ENCODE results near the gene LRRFIP1. TPM values are rescaled to one million over a fixed set of nuclear protein-coding genes. Genes with fewer than 3 reads are reported as not detected.
A peak's percentile ranks its signal among the peaks of the same experiment; 100 is the strongest.

The LRRFIP1 gene
- total and polyA plus RNA-seq, 8 donors = 104 to 160 (median 122) TPM

DNA sequence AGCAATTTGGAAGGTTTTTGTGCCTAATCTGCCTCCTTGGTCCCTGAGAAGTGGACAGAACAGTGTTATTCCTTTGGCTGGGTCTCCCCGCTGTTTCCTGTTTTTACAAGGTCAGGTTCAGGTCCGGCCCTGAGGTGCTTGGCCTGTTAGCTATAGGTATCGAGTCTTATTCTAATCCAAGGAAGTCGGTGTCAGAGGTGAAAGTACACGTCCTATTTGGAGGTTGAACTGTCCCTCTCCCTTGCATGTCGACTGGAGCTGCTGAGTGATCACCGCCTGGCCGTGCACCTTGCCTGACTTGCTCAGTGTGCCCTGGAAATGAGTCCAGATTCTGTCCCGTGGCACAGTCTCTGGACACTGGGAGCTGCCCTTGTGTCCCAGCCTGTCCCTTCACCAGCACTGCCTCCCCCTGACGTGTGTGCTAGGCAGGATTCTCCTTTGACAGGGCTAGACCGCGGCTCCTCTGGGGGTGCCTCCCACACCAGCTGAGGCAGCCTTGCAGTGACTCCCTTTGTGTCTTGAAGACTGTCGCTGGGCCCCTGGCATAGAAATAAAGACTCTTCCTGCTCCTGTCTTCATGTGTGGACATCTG lies 105.5 kb downstream of the LRRFIP1 start:
- peaks cover 0 to 31% of the 10 kb centered on the region in 2 donors for H3K36me3 ChIP-seq
- no peak for DNase-seq
- no peak overlapping the region for H3K4me3 ChIP-seq
- intact Hi-C loops (cut with DNase I) = no loop called here
- H3K27me3 ChIP-seq = no peaks in the 10 kb centered on the region
- H3K4me1 ChIP-seq = peaks cover 36 to 97% of the 10 kb centered on the region in 2 donors
- no peaks in the 10 kb centered on the region for H3K9me3 ChIP-seq
- peak; percentile 7 for ATAC-seq
- H3K27ac ChIP-seq = peak overlapping the region; percentile 41 to 65
- no peak for TF ChIP-seq CTCF (IDR thresholded peaks at IDR 0.05)

GRCh38 chr2:237733677-237734300 lies 106.4 kb downstream of the LRRFIP1 start:
- Histone ChIP-seq H3K9me3 (no peaks in the 10 kb centered on the region), H3K4me3 (no peak overlapping the region), H3K4me1 (peaks cover 41 to 92% of the 10 kb centered on the region in 2 donors), H3K27ac (peak overlapping the region; percentile 64 to 65), H3K36me3 (peaks cover 0 to 38% of the 10 kb centered on the region in 2 donors), H3K27me3 (no peaks in the 10 kb centered on the region)
- ATAC-seq (peak; percentile 39), DNase-seq (no peak)
- TF ChIP-seq CTCF (IDR thresholded peaks at IDR 0.05) = no peak
- intact Hi-C loops (cut with DNase I) = no loop called here

- DNase-seq (peak in 2 of 4 donors; percentile 66 to 79), ATAC-seq (peak; percentile 54)
- H3K4me1 ChIP-seq = peaks cover 42 to 92% of the 10 kb centered on the region in 2 donors
- no peak overlapping the region for H3K4me3 ChIP-seq
- H3K27me3 ChIP-seq = no peaks in the 10 kb centered on the region
- TF ChIP-seq CTCF (IDR thresholded peaks at IDR 0.05) = no peak
- intact Hi-C loops (cut with DNase I) = no loop called here
- H3K9me3 ChIP-seq = no peaks in the 10 kb centered on the region
- peaks cover 0 to 43% of the 10 kb centered on the region in 2 donors for H3K36me3 ChIP-seq
- H3K27ac ChIP-seq = peak overlapping the region in 1 of 2 donors; percentile 65
Measured at GRCh38 chr2:237734905-237735623, 107.7 kb downstream of the LRRFIP1 start.

DNA sequence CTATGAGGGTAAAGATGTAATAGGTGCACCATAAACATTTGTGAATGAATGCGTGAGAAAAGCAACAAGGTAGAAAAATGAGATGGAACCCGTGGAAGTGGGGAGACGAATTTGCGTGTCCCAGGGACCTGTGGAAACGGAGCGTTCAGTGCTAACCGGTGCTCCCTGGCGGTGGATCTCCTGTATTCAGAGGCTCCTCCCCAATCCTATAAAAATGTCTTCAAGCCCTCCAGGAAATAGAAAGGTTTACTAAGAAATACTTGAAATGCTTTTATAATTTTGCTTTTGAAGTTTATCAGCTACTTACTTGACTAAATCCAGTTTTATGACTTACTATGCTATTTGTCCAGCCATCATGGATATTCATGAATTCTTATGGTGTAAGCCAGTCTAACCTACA lies 108.4 kb downstream of the LRRFIP1 start:
- Histone ChIP-seq H3K27ac (peak overlapping the region in 1 of 2 donors; percentile 65), H3K4me1 (peaks cover 42 to 92% of the 10 kb centered on the region in 2 donors), H3K36me3 (peaks cover 0 to 45% of the 10 kb centered on the region in 2 donors), H3K9me3 (no peaks in the 10 kb centered on the region), H3K27me3 (no peaks in the 10 kb centered on the region), H3K4me3 (no peak overlapping the region)
- DNase-seq (no peak), ATAC-seq (peak; percentile 53)
- no peak for TF ChIP-seq CTCF (IDR thresholded peaks at IDR 0.05)
- intact Hi-C loops (cut with DNase I) = no loop called here

DNA sequence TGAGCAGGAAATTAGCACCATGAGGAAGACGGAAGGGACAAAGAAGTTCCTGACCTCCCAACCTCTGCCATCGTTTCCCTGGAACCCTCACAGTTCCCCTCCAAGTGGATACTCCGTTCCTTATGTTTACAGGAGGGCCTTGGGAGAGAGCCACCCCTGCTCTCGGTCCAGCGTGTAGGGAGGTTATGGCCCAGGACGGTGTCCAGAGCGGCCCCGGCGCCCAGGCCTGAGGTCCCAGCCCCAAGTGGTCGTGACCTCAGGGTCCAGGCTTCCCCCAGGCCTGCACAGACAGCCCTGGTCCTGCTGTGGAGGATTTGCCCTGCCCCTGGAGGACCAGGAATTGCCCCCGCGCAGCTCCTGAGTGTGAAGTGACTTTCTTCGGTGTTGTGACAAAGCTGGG lies 109.4 kb downstream of the LRRFIP1 start:
- H3K4me1 ChIP-seq = peaks cover 36 to 91% of the 10 kb centered on the region in 2 donors

More for the DNA sequence above, 109.4 kb downstream of the LRRFIP1 start:
- no peak for TF ChIP-seq CTCF (IDR thresholded peaks at IDR 0.05)
- Histone ChIP-seq H3K9me3 (no peaks in the 10 kb centered on the region), H3K27ac (peak overlapping the region in 1 of 2 donors; percentile 47), H3K27me3 (no peaks in the 10 kb centered on the region), H3K4me3 (no peak overlapping the region), H3K36me3 (peaks cover 0 to 47% of the 10 kb centered on the region in 2 donors)
- intact Hi-C loops (cut with DNase I) = no loop called here
- DNase-seq (no peak), ATAC-seq (no peak)
